Measurements from ENCODE around the gene RNU6-7.

Gene RNU6-7

GRCh38 chr14:32205554-32205953 lies 3.7 kb downstream of the RNU6-7 start:
- DNase-seq (ENCODE audit: low spot score) = no peak

GRCh38 chr14:32205984-32206383 lies 4.1 kb downstream of the RNU6-7 start:
- no peak for DNase-seq (ENCODE audit: low spot score)

GRCh38 chr14:32206552-32206951 lies 4.7 kb downstream of the RNU6-7 start:
- no peak for DNase-seq (ENCODE audit: low spot score)

- no peak for DNase-seq (ENCODE audit: low spot score)
Observed at GRCh38 chr14:32208490-32208889, 6.6 kb downstream of the RNU6-7 start.

- DNase-seq (ENCODE audit: low spot score) = no peak
Observed at GRCh38 chr14:32209471-32209870, 7.6 kb downstream of the RNU6-7 start.

- DNase-seq (ENCODE audit: low spot score) = no peak
Observed at GRCh38 chr14:32211068-32211404, 9.2 kb downstream of the RNU6-7 start.

- no peak for DNase-seq (ENCODE audit: low spot score)
Observed at GRCh38 chr14:32212833-32213232, 11.0 kb downstream of the RNU6-7 start.

GRCh38 chr14:32217301-32217700 lies 15.5 kb downstream of the RNU6-7 start:
- DNase-seq (ENCODE audit: low spot score) = no peak

- DNase-seq (ENCODE audit: low spot score) = no peak
Observed at GRCh38 chr14:32224737-32225377, 23.0 kb downstream of the RNU6-7 start.

- DNase-seq (ENCODE audit: low spot score) = no peak
Observed at GRCh38 chr14:32225378-32225920, 23.6 kb downstream of the RNU6-7 start.

GRCh38 chr14:32226056-32226455 lies 24.2 kb downstream of the RNU6-7 start:
- DNase-seq (ENCODE audit: low spot score) = no peak

- DNase-seq (ENCODE audit: low spot score) = no peak
Observed at GRCh38 chr14:32230181-32230580, 28.3 kb downstream of the RNU6-7 start.

GRCh38 chr14:32230695-32231280 lies 28.9 kb downstream of the RNU6-7 start:
- no peak for DNase-seq (ENCODE audit: low spot score)

GRCh38 chr14:32232481-32232880 lies 30.6 kb downstream of the RNU6-7 start:
- DNase-seq (ENCODE audit: low spot score) = no peak

- no peak for DNase-seq (ENCODE audit: low spot score)
Observed at GRCh38 chr14:32233260-32233659, 31.4 kb downstream of the RNU6-7 start.

GRCh38 chr14:32244404-32244803 lies 42.6 kb downstream of the RNU6-7 start:
- DNase-seq (ENCODE audit: low spot score) = no peak

GRCh38 chr14:32246751-32247150 lies 44.9 kb downstream of the RNU6-7 start:
- no peak for DNase-seq (ENCODE audit: low spot score)

- no peak for DNase-seq (ENCODE audit: low spot score)
Observed at GRCh38 chr14:32249371-32249770, 47.5 kb downstream of the RNU6-7 start.

- DNase-seq (ENCODE audit: low spot score) = no peak
Observed at GRCh38 chr14:32249780-32250179, 47.9 kb downstream of the RNU6-7 start.

GRCh38 chr14:32250681-32251080 lies 48.8 kb downstream of the RNU6-7 start:
- no peak for DNase-seq (ENCODE audit: low spot score)

GRCh38 chr14:32251530-32251929 lies 49.7 kb downstream of the RNU6-7 start:
- no peak for DNase-seq (ENCODE audit: low spot score)
